HepG2 (cell line): ENCODE results near the gene CBX2. TPM values are rescaled to one million over a fixed set of nuclear protein-coding genes. Genes with fewer than 3 reads are reported as not detected.

Source experiments
- ATF2 ChIP-seq: sonication (generic); formaldehyde crosslinking; IDR thresholded peaks from 2 replicates; pipeline ENCODE4 v1.4.0; 2020; ENCODE audit warnings: missing genetic modification reagents
- BATF2 ChIP-seq: sonication (generic); formaldehyde crosslinking; IDR thresholded peaks from 2 replicates; pipeline ENCODE4 v1.8.0; 2022; ENCODE audit warnings: mild to moderate bottlenecking, missing genetic modification reagents, moderate library complexity
- CAMTA2 ChIP-seq: sonication (generic); formaldehyde crosslinking; IDR thresholded peaks from 2 replicates; pipeline ENCODE4 v1.4.0; 2020; ENCODE audit warnings: mild to moderate bottlenecking, missing genetic modification reagents, borderline replicate concordance
- CEBPG ChIP-seq: IDR thresholded peaks from 2 replicates; pipeline ENCODE4 v1.6.1; 2016
- CREB3 ChIP-seq: sonication (generic); formaldehyde crosslinking; IDR thresholded peaks from 2 replicates; pipeline ENCODE4 v1.5.0; 2020; ENCODE audit warnings: missing genetic modification reagents
- FOSL2 ChIP-seq: sonication (generic); formaldehyde crosslinking; IDR thresholded peaks from 2 replicates; pipeline ENCODE4 v1.4.0; 2020; ENCODE audit warnings: missing genetic modification reagents
- NFE2 ChIP-seq: sonication (generic); formaldehyde crosslinking; IDR thresholded peaks from 2 replicates; pipeline ENCODE4 v1.4.0; 2020; ENCODE audit warnings: missing genetic modification reagents
- NKX3-1 ChIP-seq: sonication (generic); formaldehyde crosslinking; IDR thresholded peaks from 2 replicates; pipeline ENCODE4 v1.5.0; 2020; ENCODE audit warnings: missing genetic modification reagents
- NR0B2 ChIP-seq: sonication (generic); formaldehyde crosslinking; IDR thresholded peaks from 2 replicates; pipeline ENCODE4 v1.4.0; 2020; ENCODE audit warnings: mild to moderate bottlenecking, missing genetic modification reagents
- NR2F2 ChIP-seq: IDR thresholded peaks from 2 replicates; pipeline ENCODE4 v1.6.1; 2012; ENCODE audit warnings: low read depth, inconsistent platforms, borderline replicate concordance
- REXO4 ChIP-seq: sonication (generic); formaldehyde crosslinking; IDR thresholded peaks from 2 replicates; pipeline ENCODE4 v1.8.0; 2022; ENCODE audit warnings: missing genetic modification reagents, mild to moderate bottlenecking, borderline replicate concordance
- RFX1 ChIP-seq: fragments of 450-650 bp; IDR thresholded peaks from 2 replicates; pipeline ENCODE4 v1.6.1; 2017
- SPEN ChIP-seq: sonication (generic); formaldehyde crosslinking; IDR thresholded peaks from 2 replicates; pipeline ENCODE4 v1.5.1; 2020; ENCODE audit warnings: low read depth, mild to moderate bottlenecking, missing genetic modification reagents
- TRIM22 ChIP-seq: fragments of 450-650 bp; IDR thresholded peaks from 2 replicates; pipeline ENCODE4 v1.6.1; 2017
- TSC22D2 ChIP-seq: sonication (generic); formaldehyde crosslinking; IDR thresholded peaks from 2 replicates; pipeline ENCODE4 v1.5.1; 2020; ENCODE audit warnings: missing genetic modification reagents, mild to moderate bottlenecking, borderline replicate concordance
- ZNF263 ChIP-seq: sonication (generic); formaldehyde crosslinking; IDR thresholded peaks from 2 replicates; pipeline ENCODE4 v1.4.0; 2020; ENCODE audit warnings: missing genetic modification reagents
- ZNF281 ChIP-seq: sonication (generic); formaldehyde crosslinking; IDR thresholded peaks from 2 replicates; pipeline ENCODE4 v1.4.0; 2020; ENCODE audit warnings: missing genetic modification reagents, borderline replicate concordance
- ZNF562 ChIP-seq: sonication (generic); formaldehyde crosslinking; IDR thresholded peaks from 2 replicates; pipeline ENCODE4 v1.8.0; 2022; ENCODE audit warnings: missing genetic modification reagents, borderline replicate concordance
- ZNF570 ChIP-seq: sonication (generic); formaldehyde crosslinking; IDR thresholded peaks from 2 replicates; pipeline ENCODE4 v1.4.0; 2020; ENCODE audit warnings: mild to moderate bottlenecking, missing genetic modification reagents, borderline replicate concordance
- ZNF605 ChIP-seq: sonication (generic); formaldehyde crosslinking; IDR thresholded peaks from 2 replicates; pipeline ENCODE4 v1.8.0; 2022; ENCODE audit warnings: mild to moderate bottlenecking, missing genetic modification reagents
- ZNF816 ChIP-seq: sonication (generic); formaldehyde crosslinking; IDR thresholded peaks from 2 replicates; pipeline ENCODE4 v1.8.0; 2022; ENCODE audit warnings: missing genetic modification reagents, mild to moderate bottlenecking, borderline replicate concordance
- polyA plus RNA-seq, 8 experiments: library from polyadenylated mRNA; depleted of rRNA in 3 of 8; stranded (reverse) in 7 of 8; unstranded in 1 of 8; fragments of >200 nt; fragmentation: Illumina TruSeq in 4 of 8; extraction: Trizol in 4 of 8; gene quantifications; 2 replicates each; pipeline versions ENCODE4 v1.2.1 to v1.2.3, GENCODE V29; 2011 to 2016; ENCODE audit warnings: low read depth in 4 of 8, missing spikeins in 1 of 8, mixed read lengths in 1 of 8; ENCODE audit not compliant: insufficient read depth in 1 of 8
- total RNA-seq, 5 experiments: library from RNA; depleted of rRNA; stranded (reverse); fragments of >200 nt; fragmentation: Illumina TruSeq; extraction: Trizol; gene quantifications; 2 replicates each; pipeline ENCODE4 v1.2.3, GENCODE V29; 2016; ENCODE audit warnings: low read depth in 1 of 5

Gene CBX2
- total and polyA plus RNA-seq, 2 of the 13 experiments (the other 11 are each of a cell fraction or from before 2014, with no cell fraction given) = 14.5 to 31.1 TPM

- no peak for TF ChIP-seq NR0B2
- peak; percentile 96 for TF ChIP-seq ZNF263 (CRISPR knock-in tag)
- TF ChIP-seq CEBPG = no peak
- TF ChIP-seq RFX1 = no peak
- no peak for TF ChIP-seq NFE2 (CRISPR knock-in tag)
- no peak for TF ChIP-seq ZNF816
- no peak for TF ChIP-seq CAMTA2 (CRISPR knock-in tag)
- no peak for TF ChIP-seq FOSL2 (CRISPR knock-in tag)
- TF ChIP-seq REXO4 (CRISPR knock-in tag) = 0 out of 2 replicates have a peak, but pooled peaks have one; percentile 47
- no peak for TF ChIP-seq TRIM22
- no peak for TF ChIP-seq TSC22D2 (CRISPR knock-in tag)
- TF ChIP-seq ZNF562 (CRISPR knock-in tag) = no peak
- TF ChIP-seq NKX3-1 (CRISPR knock-in tag) = no peak
- TF ChIP-seq BATF2 (CRISPR knock-in tag) = no peak
- no peak for TF ChIP-seq ZNF570 (CRISPR knock-in tag)
- TF ChIP-seq SPEN (CRISPR knock-in tag) = no peak
- no peak for TF ChIP-seq CREB3 (CRISPR knock-in tag)
- TF ChIP-seq ZNF605 (CRISPR knock-in tag) = no peak
- TF ChIP-seq ZNF281 (CRISPR knock-in tag) = no peak
- TF ChIP-seq ATF2 (CRISPR knock-in tag) = no peak
- no peak for TF ChIP-seq NR2F2
Observed at GRCh38 chr17:79788989-79789942, 11.3 kb downstream of the CBX2 start (continued).
